22Rv1 (cell line): ENCODE measurements around the gene ADH7.
"Not testable (repeated sequence)": the region's sequence is repeated elsewhere in the genome, so short reads cannot be mapped to it uniquely, and the experiment has no call there.

Experiments
- H3K27ac ChIP-seq: fragments of 450-650 bp; 2 replicates; pipeline ENCODE4 v1.5.1; 2017
- ZFX ChIP-seq: fragments of 450-650 bp; IDR thresholded peaks from 2 replicates; pipeline ENCODE4 v1.6.1; 2017; ENCODE audit warnings: antibody characterized with exemption, borderline replicate concordance
- TF ChIP-seq, protein P1 (sequence below): fragments of 450-650 bp; IDR thresholded peaks from 2 replicates; pipeline ENCODE4 v1.5.1; 2017; ENCODE audit warnings: mild to moderate bottlenecking

Gene ADH7

GRCh38 chr4:99377341-99377740 lies 57.8 kb downstream of the ADH7 start:
- TF ChIP-seq, protein P1, sequence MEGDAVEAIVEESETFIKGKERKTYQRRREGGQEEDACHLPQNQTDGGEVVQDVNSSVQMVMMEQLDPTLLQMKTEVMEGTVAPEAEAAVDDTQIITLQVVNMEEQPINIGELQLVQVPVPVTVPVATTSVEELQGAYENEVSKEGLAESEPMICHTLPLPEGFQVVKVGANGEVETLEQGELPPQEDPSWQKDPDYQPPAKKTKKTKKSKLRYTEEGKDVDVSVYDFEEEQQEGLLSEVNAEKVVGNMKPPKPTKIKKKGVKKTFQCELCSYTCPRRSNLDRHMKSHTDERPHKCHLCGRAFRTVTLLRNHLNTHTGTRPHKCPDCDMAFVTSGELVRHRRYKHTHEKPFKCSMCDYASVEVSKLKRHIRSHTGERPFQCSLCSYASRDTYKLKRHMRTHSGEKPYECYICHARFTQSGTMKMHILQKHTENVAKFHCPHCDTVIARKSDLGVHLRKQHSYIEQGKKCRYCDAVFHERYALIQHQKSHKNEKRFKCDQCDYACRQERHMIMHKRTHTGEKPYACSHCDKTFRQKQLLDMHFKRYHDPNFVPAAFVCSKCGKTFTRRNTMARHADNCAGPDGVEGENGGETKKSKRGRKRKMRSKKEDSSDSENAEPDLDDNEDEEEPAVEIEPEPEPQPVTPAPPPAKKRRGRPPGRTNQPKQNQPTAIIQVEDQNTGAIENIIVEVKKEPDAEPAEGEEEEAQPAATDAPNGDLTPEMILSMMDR = peak; percentile 42
- not testable (repeated sequence) for H3K27ac ChIP-seq

DNA sequence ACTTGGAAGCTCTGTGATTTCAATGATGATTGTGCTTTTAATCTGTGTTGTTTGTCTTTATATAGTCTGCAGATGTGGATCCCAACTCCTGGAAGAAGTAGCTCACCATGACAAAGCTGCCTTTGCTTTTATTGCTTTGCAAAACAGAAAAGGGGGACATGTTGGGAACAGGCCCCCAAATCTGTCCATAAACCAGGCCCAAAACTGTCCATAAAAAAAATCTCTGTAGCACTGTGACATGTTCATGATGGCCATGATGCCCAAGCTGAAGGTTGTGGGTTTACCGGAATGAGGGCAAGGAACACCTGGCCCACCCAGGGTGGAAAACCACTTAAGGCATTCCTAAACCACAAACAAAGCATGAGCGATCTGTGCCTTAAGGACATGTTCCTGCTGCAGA lies 62.7 kb downstream of the ADH7 start:
- H3K27ac ChIP-seq = not testable (repeated sequence)

GRCh38 chr4:99367817-99368216 lies 67.3 kb downstream of the ADH7 start:
- not testable (repeated sequence) for H3K27ac ChIP-seq

DNA sequence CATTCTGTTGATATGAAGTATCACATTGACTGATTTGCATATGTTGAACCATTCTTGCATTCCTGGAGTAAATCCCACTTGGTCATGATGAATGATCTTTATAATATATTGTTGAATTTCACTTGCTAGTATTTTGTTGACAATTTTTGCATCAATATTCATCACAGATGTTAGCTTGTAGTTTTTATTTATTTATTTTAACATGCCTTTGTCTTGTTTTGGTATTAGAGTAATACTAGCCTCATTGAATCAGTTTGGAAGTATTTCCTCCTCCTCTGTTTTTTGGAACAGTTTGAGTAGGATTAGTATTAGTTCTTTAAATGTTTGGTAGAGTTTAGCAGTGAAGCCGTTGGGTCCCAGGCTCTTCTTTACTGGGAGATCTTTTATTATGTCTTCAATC lies 68.7 kb downstream of the ADH7 start:
- no peak for TF ChIP-seq ZFX
- TF ChIP-seq, protein P1 = no peak
- no peak overlapping the region for H3K27ac ChIP-seq

DNA sequence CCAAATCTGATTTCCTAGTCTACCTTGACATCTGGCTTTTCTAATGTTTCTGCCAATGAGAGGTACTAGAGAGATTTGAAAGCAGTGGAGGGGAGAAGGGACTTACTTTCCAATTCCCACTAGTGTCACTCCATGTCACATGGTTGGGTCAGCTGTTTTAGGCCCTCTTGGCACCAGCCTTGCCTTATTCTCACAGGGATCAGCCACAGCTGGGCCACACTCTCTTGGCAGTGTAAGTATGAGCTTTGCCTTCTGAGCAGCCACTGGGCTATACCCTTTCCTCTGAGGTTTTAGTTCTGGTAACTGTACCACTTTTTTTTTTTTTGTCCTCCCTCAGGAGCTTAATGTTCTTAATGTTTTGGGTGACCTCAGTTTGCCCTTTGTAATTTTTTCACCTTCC lies 72.4 kb downstream of the ADH7 start:
- H3K27ac ChIP-seq = no peak overlapping the region
- no peak for TF ChIP-seq ZFX
- TF ChIP-seq, protein P1 = no peak
